Measurements from ENCODE around the gene EGFLAM.

- peak; percentile 41 for TF ChIP-seq POLR2AphosphoS5 (IDR thresholded peaks at IDR 0.05; ENCODE audit: insufficient read depth, low read depth, low read length)
- no peak for TF ChIP-seq EZH2 (IDR thresholded peaks at IDR 0.05; ENCODE audit: borderline replicate concordance, low read depth, low read length, severe bottlenecking)
- no peak for TF ChIP-seq CTCF (IDR thresholded peaks at IDR 0.05; ENCODE audit: extremely low read depth in 1 of 2, insufficient read depth in 1 of 2, low read depth in 1 of 2, low read length in 2 of 2)
- peak; percentile 56 for TF ChIP-seq JUN (IDR thresholded peaks at IDR 0.05; ENCODE audit: borderline replicate concordance, insufficient read depth, insufficient read length, low read depth)
- peak; percentile 16 for TF ChIP-seq POLR2A (IDR thresholded peaks at IDR 0.05; ENCODE audit: low read depth, low read length)
- no peak for TF ChIP-seq MAX (IDR thresholded peaks at IDR 0.05; ENCODE audit: insufficient read depth, insufficient read length)
Observed at GRCh38 chr5:38468202-38468673, 209.9 kb downstream of the EGFLAM start.
